Ishikawa (cell line): ENCODE measurements around the gene TRIM14.

ENCODE experiments used
- CEBPB ChIP-seq: IDR thresholded peaks from 2 replicates; pipeline ENCODE4 v1.6.1; 2012
- EP300 ChIP-seq: IDR thresholded peaks from 2 replicates; pipeline ENCODE4 v1.6.1; 2012; ENCODE audit warnings: borderline replicate concordance
- NFIC ChIP-seq: IDR thresholded peaks from 2 replicates; pipeline ENCODE4 v1.6.1; 2012
- RAD21 ChIP-seq: IDR thresholded peaks from 2 replicates; pipeline ENCODE4 v1.6.1; 2012; ENCODE audit warnings: low read depth
- TCF12 ChIP-seq: IDR thresholded peaks from 2 replicates; pipeline ENCODE4 v1.6.1; 2012; ENCODE audit warnings: low read depth
- YY1 ChIP-seq: IDR thresholded peaks from 2 replicates; pipeline ENCODE4 v1.6.1; 2012; ENCODE audit warnings: low read depth
- TF ChIP-seq, protein P1 (sequence below): IDR thresholded peaks from 2 replicates; pipeline ENCODE4 v1.6.1; 2012

GRCh38 chr9:98043915-98044314 is 75.1 kb downstream of the TRIM14 start:
- no peak for TF ChIP-seq RAD21
- TF ChIP-seq NFIC = no peak
- TF ChIP-seq EP300 = no peak
- no peak for TF ChIP-seq CEBPB
- TF ChIP-seq TCF12 = no peak
- TF ChIP-seq, protein P1, sequence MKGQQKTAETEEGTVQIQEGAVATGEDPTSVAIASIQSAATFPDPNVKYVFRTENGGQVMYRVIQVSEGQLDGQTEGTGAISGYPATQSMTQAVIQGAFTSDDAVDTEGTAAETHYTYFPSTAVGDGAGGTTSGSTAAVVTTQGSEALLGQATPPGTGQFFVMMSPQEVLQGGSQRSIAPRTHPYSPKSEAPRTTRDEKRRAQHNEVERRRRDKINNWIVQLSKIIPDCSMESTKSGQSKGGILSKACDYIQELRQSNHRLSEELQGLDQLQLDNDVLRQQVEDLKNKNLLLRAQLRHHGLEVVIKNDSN = no peak
- TF ChIP-seq YY1 = no peak
